AG20443 (cell line): ENCODE results near the gene GINS2.

Experiments used
- DNase-seq: peaks from one replicate; pipeline ENCODE4 v3.0.0; 2012; ENCODE audit warnings: low spot score, mixed read lengths

The GINS2 gene

DNA sequence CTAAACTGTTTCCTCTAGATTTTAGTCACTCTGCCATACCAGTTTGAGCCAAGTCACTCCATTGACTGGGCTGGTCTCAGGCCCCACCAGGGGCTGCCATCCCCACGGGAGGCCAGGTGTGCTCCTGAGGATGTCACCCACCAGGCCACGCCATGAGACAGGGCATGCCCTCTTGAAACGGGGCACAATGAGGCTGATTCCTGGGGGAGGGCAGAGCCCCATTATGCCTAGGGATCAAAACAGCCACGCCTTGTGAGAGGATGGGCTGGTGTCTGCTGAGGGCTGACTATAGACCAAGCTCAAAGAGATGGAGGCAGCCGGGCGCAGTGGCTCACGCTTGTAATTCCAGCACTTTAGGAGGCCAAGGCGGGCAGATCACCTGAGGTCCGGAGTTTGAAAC is 21.5 kb downstream of the GINS2 start:
- no peak for DNase-seq

DNA sequence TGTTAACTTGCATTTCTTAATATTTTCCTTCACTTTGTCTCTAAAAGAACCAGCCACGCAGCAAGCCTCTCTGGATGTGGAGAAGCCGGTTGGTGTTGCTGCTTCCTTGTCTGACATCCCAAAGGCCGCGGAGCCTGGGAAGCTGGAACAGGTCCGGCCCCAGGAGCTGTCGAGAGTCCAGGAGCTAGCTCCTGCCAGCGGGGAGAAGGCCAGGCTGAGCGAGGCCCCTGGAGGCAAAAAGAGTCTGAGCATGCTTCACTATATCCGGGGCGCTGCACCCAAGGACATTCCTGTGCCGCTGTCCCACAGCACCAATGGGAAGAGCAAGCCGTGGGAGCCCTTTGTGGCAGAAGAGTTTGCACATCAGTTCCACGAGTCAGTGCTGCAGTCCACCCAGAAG is 22.8 kb downstream of the GINS2 start:
- no peak for DNase-seq

DNA sequence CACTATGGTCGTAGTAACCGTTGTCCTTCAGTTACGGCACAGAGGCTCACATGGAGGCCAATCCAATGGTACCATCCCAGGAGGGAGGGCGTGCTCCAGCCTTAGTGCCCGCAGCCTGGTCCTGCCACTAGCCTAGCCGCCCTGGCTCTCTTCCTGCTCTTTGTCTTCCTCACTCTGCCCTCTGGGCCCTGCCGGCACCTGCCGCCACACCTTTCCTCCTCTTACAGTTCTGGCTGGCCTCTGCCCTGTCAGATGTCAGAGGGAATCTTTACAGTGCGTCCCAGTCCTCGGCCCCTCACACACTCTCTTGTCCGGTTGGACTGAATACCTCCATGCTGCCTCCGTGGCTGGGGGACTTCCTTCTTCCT is 23.4 kb downstream of the GINS2 start:
- no peak for DNase-seq

DNA sequence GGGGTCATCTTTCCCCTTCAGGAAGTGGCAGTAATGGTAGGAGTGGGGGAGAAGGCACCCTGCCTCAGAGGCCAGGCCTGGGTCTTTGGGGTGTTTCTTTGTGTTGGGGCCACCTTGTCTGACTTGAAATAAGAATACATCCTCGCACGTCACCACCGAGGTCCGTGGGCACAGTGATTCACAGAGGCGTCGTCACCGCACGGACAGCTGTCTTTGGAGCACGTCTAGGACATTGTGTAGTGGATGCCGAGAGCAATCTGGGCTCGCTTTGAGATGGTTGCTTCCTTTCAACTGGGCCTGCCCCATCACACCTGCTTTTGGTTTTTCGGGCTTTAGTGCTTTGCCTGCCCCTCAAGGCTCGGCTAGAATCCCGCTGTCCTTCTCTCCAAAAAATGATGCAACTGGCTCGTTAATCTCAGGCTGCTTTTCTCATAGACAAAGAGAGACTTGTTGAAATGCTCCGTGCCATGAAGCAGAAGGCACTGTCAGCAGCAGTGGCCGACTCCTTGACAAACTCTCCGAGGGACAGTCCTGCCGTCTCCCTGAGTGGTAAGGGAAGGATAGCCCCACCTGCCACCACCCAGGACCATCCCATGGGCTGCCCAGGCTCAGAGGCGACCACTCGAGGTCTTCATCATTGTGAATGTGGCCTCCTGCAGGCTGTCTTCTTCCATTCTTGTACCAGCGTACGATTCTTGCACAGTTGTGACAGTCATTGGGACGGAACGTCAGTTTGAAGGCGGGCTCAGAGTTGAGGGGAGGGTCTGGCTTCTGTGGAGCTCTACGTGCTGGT is 24.0 kb downstream of the GINS2 start:
- DNase-seq, result no peak

DNA sequence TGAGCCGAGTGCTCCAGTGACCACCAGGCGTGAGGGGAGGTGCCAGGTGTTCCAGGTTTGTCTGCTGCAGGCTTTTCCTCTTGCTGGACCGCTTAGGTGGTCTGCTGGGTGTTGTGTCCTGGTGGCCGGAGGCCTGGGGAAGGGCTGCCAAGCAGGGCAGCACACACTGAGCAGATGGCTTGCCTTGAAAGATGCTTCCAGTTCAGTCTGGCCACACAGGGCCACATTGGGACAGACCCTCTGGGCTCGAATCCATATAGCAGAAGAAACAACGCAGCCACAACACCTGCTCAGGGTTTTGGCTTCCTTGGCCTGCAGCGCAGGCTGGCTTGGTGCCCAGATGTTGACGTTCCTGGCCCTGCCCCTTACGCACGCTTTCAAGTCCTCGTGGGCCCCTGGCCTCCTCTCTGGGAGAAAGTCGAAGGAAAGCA is 24.8 kb downstream of the GINS2 start:
- no peak for DNase-seq

GRCh38 chr16:85662976-85663830 is 25.6 kb downstream of the GINS2 start:
- no peak for DNase-seq

DNA sequence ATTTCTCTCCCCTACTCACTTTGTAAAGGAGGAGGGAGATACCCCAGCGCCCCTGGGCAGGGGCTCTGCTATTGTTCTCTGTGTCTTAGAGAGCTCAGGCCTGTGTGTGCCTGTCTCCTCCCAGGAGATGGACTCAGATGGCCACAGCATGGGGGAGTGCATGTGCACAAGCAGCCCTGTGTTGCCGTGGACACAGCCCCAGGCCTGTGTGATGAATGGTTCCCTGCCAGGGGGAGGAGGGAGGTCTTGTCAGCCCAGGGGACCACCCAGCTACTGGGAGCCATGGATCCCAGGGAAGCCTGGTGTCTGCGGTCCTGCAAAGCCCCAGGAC is 26.3 kb downstream of the GINS2 start:
- no peak for DNase-seq

DNA sequence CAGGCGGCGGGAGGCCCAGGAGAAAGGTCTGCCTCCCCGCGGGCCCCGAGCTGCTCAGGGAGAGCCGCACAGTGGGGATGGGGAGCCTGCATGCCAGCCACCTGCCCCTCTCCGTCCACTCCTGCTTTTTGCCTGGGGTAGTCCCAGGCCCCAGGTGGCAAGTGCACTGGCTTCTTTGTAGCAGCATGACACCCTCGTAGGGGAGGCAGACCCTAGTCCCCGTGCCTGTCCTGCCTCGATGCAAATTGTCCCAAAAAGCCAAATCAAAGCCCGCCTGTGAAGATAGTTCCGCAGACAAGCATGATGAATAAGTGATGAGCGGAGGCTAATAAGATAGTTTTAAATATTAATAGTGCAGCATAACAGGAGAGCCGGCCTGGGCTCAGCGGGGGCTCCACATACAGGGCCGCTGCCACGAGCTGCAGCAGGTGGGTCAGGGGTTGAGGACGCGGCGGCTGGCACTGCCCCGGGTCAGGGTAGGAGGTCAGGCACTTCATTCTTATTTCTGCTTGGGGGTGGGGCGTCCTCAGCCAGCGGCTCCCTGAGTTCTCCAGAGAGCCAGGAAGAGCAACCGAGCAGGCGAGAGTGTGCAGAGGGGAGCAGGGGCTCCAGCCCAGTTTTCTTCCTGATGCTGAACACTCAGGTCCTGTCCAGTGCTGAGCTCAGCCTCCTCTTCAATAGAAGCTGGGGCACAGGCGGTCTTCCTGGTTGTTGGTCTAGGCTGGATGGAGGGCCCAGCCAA is 26.8 kb downstream of the GINS2 start:
- no peak for DNase-seq

DNA sequence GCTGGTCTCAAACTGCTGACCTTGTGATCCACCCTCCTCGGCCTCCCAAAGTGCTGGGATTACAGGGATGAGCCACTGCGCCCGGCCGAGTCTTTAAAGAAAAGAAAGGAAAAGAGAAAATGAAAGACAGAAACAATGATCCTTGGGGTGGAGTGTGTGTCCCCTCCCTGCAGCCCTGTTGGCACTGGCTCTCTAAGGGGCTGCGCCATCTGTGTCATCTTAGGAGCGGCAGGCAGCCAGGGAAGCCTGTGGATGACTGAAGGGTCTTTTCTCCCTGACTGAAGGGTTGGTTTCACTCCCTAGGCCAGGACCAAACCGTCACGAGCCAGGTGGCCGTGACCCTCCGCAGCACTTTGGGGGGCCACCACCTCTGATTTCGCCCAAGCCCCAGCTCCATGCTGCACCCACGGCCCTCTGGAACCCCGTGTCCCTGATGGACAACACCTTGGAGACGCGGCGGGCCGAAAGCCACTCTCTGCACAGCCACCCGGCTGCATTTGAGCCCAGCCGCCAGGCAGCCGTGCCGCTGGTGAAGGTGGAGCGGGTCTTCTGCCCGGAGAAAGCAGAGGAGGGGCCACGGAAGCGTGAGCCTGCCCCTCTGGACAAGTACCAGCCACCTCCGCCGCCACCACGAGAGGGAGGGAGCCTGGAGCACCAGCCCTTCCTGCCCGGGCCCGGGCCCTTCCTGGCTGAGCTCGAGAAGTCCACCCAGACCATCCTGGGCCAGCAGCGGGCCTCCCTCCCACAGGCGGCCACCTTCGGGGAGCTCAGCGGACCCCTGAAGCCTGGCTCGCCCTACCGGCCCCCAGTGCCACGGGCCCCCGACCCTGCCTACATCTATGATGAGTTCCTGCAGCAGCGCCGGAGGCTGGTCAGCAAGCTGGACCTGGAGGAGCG is 27.7 kb downstream of the GINS2 start:
- no peak for DNase-seq

GRCh38 chr16:85659805-85660511 is 28.8 kb downstream of the GINS2 start:
- DNase-seq, result peak; percentile 91

- DNase-seq, result no peak
Measured at GRCh38 chr16:85659336-85659735, 29.4 kb downstream of the GINS2 start.

- no peak for DNase-seq
Measured at GRCh38 chr16:85658504-85659326, 30.0 kb downstream of the GINS2 start.

DNA sequence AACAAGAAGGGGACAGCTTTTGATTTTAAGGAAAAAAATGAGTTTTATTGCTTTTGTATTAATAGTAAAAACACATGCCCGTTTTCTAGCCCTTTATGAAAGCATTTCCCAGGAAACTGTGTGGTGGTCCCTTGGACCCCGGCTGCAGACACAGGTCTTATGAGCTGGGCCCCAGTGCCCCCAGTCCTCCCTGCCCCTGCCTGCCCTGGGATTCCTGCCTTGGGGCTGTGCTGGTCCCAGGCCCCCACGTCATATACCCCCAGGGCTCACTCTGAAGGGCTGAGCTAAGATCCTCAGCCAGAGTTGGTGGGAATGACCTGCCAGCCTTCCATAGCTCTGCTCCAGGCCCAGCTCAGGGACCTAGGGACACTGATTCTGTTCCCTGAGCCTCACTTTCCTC is 30.8 kb downstream of the GINS2 start:
- DNase-seq, result no peak

GRCh38 chr16:85657267-85657650 is 31.5 kb downstream of the GINS2 start:
- DNase-seq, result no peak

DNA sequence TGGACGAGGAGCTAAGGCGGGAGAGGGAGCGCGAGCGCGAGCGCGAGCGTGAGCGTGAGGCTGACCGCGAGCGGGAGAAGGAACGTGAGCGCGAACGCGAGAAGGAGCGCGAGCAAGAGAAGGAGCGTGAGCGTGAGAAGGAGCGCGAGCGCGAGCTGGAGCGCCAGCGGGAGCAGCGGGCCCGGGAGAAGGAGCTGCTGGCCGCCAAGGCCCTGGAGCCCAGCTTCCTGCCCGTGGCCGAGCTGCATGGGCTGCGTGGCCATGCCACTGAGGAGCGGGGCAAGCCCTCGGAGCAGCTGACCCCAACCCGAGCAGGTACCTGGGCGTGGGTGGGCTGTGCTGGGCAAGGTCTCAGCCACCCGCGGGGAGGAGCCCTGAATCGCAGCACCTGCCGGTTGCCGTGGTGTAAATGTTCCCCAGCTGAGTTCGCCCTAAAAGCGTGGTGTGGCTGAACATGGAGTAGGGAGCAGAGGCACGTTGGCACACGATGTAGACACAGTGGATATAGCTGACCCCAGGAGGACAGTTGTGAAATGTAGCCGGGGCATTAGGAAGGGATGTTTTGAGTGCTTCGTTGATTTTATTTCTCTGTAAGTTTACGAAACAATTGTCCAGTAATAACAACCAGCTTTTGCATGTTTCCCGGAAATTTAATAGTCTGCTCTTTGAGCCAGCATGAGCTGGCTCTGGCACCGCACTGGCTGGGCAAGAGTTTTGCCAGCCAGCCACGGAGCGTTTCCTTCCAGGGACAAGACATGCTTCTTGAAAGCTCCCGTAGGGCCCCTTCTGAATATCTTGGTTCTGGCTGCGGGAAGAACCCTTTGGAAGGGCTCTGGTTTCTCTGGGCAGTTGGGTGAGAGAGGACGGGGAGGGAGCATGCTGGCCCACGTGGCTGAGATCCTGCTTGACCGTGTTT is 32.1 kb downstream of the GINS2 start:
- DNase-seq, result no peak

- DNase-seq, result no peak
Measured at GRCh38 chr16:85655216-85656129, 33.3 kb downstream of the GINS2 start.

- DNase-seq, result no peak
Measured at GRCh38 chr16:85654251-85655095, 34.3 kb downstream of the GINS2 start.
